GM21367 (cell line): ENCODE data around the gene JAM3.
"Not testable (repeated sequence)": the region's sequence is repeated elsewhere in the genome, so short reads cannot be mapped to it uniquely, and the experiment has no call there.

Experiments
- ATAC-seq: cut with Tn5 transposase; IDR thresholded peaks from one replicate; pipeline ENCODE4 v1.9.1; 2021; ENCODE audit not compliant: unreplicated experiment

JAM3 gene

DNA sequence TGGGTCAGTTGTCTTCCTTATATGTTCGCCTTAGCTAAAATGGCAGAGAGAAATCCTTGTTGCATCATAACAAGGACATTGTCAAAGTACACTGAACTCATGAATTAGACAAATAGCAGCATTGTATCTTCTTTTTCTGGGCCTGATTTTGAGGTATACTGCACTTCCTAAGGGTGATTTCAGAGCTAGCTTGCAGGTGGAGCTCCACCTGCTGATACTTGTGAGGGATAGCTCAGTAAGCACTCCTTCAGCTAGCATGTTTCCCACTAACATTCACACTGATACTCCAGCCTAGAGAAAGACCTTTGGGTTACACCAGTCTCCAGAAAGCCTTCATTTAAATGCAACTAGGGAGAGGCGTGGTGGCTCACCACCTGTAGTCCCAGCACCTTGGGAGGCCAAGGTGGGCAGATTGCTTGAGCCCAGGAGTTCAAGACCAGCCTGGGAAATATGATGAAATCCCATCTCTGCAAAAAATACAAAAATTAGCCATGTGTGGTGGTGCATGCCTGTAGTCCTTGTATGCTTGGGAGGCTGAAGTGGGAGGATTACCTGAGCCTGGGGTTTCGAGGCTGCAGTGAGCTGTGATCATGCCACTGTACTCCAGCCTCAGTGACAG is 29.8 kb downstream of the JAM3 start:
- ATAC-seq: no peak

DNA sequence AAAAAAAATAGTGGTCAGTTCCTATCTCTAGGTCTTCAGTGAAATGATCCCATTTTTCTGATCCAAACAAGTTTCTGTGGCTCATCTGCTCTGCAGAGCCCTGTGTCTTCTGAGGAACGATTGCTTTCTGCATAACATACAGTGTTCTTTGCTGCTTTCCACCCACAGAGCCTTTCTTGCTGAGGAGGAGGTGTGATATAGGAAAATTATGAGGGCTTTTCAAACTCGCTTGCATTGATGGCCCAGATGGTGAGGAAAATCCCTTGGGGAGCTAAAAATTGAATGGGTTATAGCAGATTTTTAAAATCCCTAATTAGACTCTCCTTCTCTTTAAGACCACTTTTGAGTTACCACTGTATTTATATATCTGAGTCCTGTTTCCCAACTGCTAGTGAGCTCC is 31.3 kb downstream of the JAM3 start:
- no peak for ATAC-seq

DNA sequence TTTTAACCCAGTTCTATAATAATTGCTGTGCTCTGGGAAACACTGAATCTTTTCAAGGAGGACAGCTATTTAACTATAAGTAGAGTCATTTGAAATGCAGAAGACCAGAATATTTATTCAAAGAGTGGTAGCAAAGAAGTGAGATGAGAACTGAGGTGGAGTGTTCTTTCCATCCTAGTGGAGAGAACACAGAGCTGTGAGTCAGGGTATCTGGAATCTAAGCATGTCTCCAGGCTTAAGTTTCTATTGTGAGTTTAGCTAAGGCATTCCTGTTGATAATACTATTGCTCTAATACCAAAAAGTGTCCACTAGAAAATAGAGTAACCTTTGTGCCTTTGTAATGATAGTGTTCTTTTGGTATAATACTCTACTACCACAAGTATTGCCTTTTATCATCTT is 32.4 kb downstream of the JAM3 start:
- ATAC-seq: no peak

DNA sequence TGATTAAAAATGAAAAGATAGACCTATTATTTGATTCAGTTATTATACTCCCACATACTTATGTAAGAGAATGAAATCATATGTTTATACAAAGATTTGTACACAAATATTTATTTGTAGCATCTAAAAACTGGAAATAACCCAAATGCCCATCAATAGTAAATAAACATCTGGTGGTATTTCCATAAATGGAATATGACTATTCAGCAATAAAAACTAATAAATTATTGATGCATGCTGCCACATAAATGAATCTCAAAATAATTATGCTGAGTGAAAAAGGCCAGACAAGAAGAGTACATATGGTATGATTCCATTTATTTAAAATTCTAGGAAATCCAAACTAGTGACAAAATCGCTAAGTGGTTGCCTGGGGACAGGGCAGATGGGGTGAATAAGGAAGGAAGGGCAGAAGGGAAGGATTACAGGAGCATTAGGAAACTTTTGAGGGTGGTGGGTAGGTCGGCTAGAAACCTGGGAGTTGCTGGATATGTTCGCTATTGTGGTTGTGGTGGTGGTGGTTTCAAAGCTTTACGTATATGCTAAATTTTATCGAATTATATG is 41.5 kb downstream of the JAM3 start:
- no peak for ATAC-seq

DNA sequence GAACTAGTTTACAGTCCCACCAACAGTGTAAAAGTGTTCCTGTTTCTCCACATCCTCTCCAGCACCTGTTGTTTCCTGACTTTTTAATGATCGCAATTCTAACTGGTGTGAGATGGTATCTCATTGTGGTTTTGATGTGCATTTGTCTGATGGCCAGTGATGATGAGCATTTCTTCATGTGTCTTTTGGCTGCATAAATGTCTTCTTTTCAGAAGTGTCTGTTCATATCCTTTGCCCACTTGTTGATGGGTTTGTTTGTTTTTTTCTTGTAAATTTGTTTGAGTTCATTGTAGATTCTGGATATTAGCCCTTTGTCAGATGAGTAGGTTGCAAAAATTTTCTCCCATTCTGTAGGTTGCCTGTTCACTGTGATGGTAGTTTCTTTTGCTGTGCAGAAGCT is 44.9 kb downstream of the JAM3 start:
- not testable (repeated sequence) for ATAC-seq

DNA sequence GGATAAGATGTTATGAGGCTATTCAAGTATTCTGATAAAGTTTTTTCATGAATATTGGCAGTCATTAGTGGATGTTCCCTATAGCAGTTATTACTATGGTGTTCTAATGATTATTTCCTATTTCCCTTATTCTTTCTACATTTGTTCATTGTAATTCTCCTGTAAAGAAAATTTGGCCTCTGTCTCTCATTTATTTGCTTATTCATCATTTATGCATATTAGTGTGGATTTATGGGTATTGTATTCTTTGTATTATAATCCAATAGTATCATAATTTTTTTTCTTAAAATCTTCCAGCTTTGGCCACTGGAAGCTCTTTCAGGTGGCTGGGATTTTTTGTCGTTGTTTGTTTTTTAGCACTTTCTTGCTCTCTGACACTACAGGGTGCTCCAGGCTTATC is 47.3 kb downstream of the JAM3 start:
- ATAC-seq: no peak

DNA sequence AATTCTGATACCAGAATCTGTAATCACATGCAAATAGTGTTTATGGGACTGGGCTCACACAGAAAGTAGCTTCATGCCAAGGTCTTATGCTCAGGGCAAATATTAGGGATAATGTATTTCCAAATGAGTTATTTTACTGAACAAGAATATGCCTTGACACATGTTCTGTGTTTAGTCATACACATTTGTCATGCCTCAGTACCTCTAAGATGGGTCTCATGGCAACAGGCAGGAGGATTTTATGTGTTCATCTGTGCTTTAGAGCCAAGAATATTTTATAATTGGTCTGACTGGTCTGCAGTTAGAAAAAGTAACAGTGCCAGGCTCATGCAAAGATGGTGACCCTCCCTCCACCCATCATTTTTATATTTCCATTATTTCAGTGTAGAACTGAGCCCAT is 49.1 kb downstream of the JAM3 start:
- ATAC-seq: no peak

DNA sequence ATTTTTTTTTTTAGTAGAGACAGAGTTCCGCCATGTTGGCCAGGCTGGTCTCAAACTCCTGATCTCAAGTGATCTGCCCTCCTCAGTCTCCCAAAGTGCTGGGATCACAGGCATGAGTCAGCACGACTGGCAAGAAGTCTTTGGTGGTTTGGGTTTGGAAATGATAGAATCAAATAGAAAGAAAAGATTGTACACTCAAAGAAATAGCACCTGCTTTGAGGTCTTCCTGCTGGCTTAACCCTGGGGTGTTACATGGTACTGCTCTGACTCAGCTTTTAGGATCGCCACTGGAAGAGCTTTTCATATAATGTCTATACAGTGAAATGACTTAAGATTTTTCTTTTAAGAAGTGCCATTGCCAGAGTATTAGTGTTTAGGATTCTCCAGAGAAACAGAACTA is 50.2 kb downstream of the JAM3 start:
- no peak for ATAC-seq

DNA sequence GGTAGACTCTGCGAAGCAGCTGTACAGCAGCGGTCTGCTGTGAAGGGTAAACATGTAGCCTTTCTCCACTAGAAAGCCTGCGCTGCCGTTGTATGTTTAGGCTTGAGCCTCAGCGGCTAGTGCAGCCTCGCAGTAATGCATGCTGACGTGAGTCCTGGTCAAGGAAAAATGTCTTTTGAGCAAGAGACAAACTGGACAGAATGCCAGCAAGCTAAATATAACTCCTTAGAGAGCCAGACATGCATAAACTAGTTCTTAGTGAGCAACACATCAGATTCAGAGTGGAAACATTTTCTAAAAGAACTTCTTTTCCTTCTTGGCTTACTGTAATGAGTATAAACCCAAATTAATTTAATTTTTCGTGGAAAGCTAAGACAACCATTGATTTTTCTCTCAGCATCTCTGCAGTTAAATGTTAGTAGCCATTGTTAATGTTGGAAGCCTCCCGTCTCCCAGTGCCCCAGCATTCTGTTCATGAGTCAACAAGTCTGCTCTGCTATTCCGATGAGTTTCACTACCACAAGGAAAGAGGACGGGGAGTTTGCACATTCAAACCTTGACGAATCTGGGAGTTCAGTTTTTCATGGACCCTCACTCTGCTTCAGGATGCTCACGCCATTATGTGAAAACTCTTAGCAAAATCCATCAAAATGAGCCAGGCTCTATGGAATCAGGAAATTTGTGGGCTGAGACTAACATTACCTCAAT is 51.4 kb downstream of the JAM3 start:
- ATAC-seq: no peak

DNA sequence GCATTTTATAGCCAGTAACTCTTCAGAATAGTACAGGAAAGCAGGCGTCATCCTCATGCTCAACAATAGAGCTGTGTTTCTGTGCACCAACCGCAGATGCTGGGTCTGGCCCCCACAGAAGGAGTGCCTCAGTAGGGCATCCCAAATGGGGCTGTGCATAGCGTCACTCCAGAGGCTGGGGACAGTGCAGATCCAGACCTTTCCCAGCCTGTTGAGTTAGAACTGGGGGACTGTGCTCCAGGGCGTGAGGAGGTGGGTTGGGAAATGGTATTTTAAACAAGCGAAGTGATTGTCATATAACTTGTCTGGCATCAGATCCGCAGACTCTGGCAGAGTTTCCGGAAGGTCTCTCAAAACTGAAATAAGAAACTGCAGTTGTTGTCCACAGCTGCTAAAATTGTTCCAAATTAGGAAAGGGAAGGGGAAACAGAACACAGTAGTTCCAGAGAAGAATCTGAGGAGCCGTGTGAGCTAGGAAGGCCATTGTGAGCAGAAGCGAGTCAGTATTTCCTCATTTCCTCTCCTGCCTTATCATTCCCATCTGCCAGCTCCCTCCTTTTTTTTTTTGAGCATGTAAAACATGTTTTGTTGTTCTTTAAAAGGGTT is 52.2 kb downstream of the JAM3 start:
- no peak for ATAC-seq

DNA sequence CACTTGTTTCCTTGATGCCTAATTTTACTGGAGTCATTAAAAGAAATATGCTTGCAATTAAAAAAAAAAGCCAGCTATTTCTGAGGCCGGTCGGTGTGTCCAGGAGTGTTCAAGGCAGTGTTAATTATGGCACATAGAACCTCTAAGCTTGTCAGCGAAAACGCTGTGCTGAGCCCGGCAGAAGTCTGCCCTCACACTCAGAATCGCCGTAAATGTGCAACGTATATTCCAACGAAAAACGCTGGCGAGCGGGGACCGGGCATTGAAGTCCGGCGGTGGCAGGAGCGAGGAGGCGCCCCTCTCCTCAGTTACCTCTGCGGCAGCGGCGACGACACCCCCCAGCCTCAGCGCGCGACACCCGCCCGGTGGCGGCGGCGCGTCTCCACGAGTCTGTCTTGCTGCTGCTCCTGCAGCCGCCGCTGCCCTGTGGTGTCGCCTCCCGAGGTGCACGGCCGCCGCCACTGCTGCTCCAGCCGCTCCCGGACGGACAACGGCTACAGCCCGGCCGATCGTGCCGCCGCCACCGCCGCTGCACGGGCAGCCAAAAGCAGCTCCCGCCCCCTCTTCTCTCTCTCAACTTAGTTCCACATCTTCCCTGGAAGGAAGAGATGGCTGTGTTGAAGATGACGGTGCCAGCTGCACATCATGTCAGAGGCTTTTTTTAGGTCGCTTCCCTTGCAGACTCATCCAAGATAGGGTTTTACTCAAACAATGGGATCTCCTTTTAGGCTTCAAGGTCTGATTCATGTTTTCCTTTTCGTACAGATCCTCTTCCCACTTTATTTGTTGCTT is 56.0 kb downstream of the JAM3 start:
- ATAC-seq: no peak

DNA sequence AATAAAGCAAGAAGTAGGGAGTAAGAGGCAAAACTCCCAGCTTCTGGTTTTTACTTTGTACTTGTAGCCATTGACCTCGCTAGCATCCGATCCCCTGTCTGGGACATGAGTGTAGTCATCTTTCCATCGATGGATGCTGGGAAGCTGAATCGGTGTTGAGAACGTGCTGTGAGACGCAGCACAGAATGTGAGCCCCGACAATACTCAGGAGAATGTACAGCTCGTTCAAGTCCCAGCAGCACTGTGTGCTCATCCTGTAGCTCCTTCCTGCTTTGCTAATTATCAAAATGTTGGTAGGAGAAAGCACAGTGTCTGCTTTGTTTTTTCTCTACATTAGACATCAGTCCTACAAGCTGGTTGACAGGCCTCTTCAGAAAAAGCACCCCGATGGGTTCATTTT is 56.6 kb downstream of the JAM3 start:
- ATAC-seq: no peak

DNA sequence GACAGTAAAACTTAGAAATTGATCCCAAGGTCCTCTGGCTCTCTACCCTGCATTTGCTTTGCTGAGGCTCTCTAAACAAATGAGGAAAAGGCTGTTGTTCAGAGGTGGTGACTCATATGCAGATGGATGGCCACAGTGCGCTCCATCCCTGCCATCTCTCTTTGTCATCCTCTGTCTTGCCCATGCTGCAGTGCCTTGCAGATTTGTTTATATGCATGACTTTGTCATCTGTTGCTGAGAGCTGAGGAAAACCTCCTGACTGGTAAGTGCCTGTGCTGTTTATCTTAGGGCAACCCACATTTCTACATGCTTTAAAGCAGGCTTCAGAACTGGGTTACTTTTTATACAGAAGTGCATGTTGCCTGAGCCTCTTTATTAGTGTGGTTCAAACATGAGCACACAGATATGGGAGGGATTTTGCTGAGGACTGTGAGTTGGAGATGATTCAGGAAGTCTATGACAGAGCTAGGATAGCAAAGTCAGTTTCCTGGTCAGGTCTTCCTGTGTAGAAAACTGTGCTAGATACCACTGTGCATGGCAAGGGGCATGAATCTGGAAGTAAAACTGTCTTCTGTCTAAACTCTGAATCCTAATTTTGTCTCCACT is 57.4 kb downstream of the JAM3 start:
- ATAC-seq: no peak

DNA sequence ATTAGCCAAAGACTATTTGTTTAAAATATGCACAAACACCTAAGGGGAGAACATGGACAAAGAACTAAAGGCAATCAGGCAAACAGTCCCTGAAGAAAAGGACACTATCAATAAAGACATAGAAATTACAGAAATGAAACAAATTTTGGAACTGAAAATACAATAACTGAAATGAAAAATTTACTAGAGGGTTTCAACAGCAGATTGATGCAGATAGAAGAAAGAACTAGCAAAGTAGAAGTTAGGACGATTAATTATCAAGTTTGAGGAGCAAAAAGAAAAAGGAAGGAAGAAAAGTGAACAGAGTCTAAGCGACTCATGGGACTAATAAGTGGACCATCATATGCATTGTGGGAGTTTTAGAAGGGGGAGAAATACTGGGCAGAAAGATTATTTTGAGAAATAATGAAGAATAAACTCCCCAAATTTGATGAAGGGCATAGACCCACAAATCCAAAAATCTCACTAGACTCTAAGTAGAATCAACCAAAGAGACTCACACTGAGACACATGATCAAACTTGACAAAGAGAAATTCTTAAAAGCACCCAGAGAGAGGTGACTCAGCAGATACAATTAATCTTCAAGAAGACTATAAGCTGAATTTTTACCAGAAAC is 62.9 kb downstream of the JAM3 start:
- ATAC-seq: no peak

DNA sequence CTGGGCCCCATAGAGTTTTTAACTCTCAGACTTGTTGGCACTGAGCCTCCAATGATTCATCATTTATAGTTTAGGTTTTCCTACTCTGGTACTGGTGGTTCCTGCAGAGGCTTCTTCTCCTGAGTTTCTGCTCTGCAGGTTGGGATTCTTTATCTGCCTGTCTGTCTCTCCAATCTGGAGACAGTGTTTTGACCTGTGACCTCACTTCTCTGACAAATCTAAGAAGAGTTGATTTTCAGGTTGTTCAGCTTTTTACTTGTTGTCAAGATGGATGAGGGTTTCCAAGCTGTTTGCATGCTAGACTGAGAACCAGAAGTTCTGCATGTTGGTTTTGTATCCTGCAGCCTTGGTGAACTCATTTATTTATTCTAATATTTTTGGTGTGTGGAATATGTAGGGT is 63.9 kb downstream of the JAM3 start:
- ATAC-seq: no peak

DNA sequence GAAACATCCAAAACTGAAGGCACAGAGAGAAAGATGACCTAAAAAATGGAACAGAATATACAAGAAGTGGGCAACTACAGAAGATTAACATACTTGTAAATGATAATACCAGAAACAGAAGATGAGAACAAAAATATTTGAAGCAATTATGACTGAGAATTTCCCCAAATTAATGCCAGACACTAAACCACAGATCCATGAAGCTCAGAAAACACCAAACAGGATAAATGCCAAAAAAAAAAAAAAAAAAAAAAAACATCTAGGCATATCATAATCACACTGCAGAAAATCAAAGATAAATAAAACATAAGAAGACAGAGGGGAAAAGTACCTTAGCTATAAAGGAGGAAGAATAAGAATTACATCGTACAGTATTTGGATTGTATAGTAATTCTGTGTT is 65.3 kb downstream of the JAM3 start:
- no peak for ATAC-seq

DNA sequence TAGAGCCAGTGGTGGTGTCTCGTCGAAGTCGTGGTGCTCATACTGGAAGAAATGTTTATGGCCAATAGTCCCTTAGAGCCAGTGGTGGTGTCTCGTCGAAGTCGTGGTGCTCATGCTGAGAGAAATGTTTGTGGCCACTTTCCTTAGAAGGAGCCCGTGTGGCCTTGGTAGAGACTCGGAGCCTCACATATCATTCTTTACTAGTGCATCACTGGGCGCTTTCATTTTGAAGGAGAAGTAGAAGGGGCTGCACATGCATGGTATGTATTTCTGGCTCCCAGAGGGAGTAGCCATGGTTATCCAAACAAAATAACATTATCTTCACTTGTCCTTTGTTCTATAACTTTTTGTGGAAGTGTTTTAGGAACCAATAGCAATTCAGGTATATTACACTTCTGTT is 69.5 kb downstream of the JAM3 start:
- no peak for ATAC-seq

DNA sequence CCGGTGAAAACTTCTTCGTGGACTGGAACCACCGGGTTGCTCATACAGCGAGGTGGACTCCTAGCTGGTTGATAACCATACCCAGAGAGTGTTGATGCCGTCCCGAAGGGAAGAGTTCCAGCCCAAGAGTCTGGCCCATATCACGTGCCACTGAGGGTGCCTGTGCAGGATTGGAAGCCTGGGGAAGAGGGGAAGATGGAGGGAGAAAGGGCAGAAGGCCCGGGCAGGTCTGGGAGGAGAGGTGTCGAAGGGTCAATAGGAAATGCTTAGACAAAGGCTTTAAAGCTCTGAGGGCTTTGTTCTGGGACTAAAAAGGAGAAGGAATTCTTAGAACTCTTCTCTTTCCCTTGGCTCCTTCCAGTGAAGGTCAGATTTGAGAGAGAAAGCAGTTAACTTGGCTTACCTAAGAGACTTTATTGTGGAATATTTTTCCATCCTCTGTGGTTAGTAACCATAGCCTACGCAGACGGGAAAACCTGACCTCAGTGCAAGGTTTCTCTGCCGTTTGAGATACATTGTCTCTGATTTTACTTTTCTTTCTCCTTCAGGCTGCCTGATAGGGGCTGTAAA is 70.5 kb downstream of the JAM3 start:
- no peak for ATAC-seq

DNA sequence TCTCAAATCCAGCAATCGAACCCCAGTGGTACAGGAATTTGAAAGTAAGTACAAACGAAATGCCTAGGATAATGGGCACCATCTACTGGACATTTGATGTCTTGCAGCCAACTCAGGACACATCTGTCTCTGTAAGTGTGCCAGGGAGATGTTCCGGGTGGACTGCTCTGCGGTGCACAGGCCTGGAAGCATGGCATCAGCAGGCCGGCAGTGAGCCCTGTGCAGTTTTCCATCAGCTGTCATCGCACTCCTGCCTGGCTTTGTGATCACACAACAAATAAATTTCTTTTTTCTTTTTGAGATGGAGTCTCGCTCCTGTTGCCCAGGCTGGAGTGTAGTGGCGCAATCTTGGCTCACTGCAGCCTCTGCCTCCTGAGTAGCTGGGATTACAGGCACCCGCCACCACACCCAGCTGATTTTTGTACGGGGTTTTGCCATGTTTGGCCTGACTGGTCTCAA is 71.0 kb downstream of the JAM3 start:
- ATAC-seq: peak; percentile 81

DNA sequence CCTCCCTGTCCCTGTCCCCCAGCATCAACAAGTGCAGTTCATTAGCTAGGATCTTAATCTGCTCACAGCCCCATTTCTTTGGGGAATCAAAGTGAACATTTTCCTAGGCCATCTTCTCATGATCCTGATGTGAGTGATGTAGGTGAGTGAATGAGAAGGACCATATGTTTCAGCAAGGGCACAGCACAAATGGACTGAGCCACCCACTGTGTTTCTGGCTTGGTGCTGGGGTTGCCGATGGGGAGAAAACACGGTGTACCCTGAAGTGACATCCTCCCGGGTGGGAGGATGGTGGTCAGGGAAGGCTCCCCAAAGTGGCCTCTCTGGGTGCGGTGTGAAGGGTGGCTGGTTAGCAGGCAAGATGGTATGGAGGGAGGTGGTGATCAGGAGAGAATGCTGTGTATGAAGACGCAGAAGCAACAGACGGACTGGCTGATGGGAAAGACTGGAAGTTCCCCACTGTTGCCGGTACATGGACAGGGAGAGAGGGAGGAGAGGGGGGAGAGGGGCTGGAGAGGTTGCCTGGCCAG is 72.2 kb downstream of the JAM3 start:
- no peak for ATAC-seq
